HepG2 (cell line): ENCODE data around the gene VSX1. TPM values are rescaled to one million over a fixed set of nuclear protein-coding genes. Genes with fewer than 3 reads are reported as not detected.

Experiments used
- DZIP1 ChIP-seq: sonication (generic); formaldehyde crosslinking; IDR thresholded peaks from 2 replicates; pipeline ENCODE4 v1.5.0; 2020; ENCODE audit warnings: mild to moderate bottlenecking, missing genetic modification reagents
- EED ChIP-seq: sonication (generic); formaldehyde crosslinking; IDR thresholded peaks from 2 replicates; pipeline ENCODE4 v1.5.0; 2020; ENCODE audit warnings: mild to moderate bottlenecking, missing genetic modification reagents
- FOXC1 ChIP-seq: sonication (generic); formaldehyde crosslinking; IDR thresholded peaks from 2 replicates; pipeline ENCODE4 v1.8.0; 2022; ENCODE audit warnings: mild to moderate bottlenecking, missing genetic modification reagents, borderline replicate concordance
- HDAC2 ChIP-seq: sonication (generic); formaldehyde crosslinking; IDR thresholded peaks from 2 replicates; pipeline ENCODE4 v1.4.0; 2020; ENCODE audit warnings: missing genetic modification reagents
- HNF4A ChIP-seq: sonication (generic); formaldehyde crosslinking; IDR thresholded peaks from 2 replicates; pipeline ENCODE4 v1.4.0; 2020; ENCODE audit warnings: missing genetic modification reagents
- KMT2A ChIP-seq: sonication (generic); formaldehyde crosslinking; IDR thresholded peaks from 2 replicates; pipeline ENCODE4 v1.4.0; 2020; ENCODE audit warnings: missing genetic modification reagents
- PCBP2 ChIP-seq: fragments of 200-400 bp; formaldehyde crosslinking; optimal IDR thresholded peaks from 2 replicates; pipeline ENCODE3; 2018; ENCODE audit warnings: low read length, low read depth; ENCODE audit not compliant: poor library complexity, severe bottlenecking
- POLR2AphosphoS5 ChIP-seq: IDR thresholded peaks from 2 replicates; pipeline ENCODE4 v1.6.1; 2012; ENCODE audit warnings: low read depth, low read length
- SMAD1 ChIP-seq: sonication (generic); formaldehyde crosslinking; IDR thresholded peaks from 2 replicates; pipeline ENCODE4 v1.4.0; 2020; ENCODE audit warnings: missing genetic modification reagents, low read depth, mild to moderate bottlenecking, borderline replicate concordance
- SNAPC4 ChIP-seq: sonication (generic); formaldehyde crosslinking; IDR thresholded peaks from 2 replicates; pipeline ENCODE4 v1.4.0; 2020; ENCODE audit warnings: mild to moderate bottlenecking, missing genetic modification reagents
- SNRNP70 ChIP-seq: fragments of 200-400 bp; formaldehyde crosslinking; IDR thresholded peaks from 2 replicates; pipeline ENCODE4 v1.6.1; 2017; ENCODE audit warnings: mild to moderate bottlenecking, low read depth, low read length, moderate library complexity
- TRIM22 ChIP-seq: fragments of 450-650 bp; IDR thresholded peaks from 2 replicates; pipeline ENCODE4 v1.6.1; 2017
- ZGPAT ChIP-seq: IDR thresholded peaks from 2 replicates; pipeline ENCODE4 v1.6.1; 2016; ENCODE audit warnings: mild to moderate bottlenecking
- ZNF326 ChIP-seq: sonication (generic); formaldehyde crosslinking; IDR thresholded peaks from 2 replicates; pipeline ENCODE4 v1.4.0; 2020; ENCODE audit warnings: missing genetic modification reagents, borderline replicate concordance
- ZNF589 ChIP-seq: sonication (generic); formaldehyde crosslinking; conservative IDR thresholded peaks from 2 replicates; pipeline ENCODE4 v1.8.0; 2022; ENCODE audit warnings: mild to moderate bottlenecking, moderate library complexity, missing genetic modification reagents
- ZSCAN31 ChIP-seq: sonication (generic); formaldehyde crosslinking; IDR thresholded peaks from 2 replicates; pipeline ENCODE4 v1.5.0; 2020; ENCODE audit warnings: low read depth, mild to moderate bottlenecking, missing genetic modification reagents
- polyA plus RNA-seq, 8 experiments: library from polyadenylated mRNA; depleted of rRNA in 3 of 8; stranded (reverse) in 7 of 8; unstranded in 1 of 8; fragments of >200 nt; fragmentation: Illumina TruSeq in 4 of 8; extraction: Trizol in 4 of 8; gene quantifications; 2 replicates each; pipeline versions ENCODE4 v1.2.1 to v1.2.3, GENCODE V29; 2011 to 2016; ENCODE audit warnings: low read depth in 4 of 8, missing spikeins in 1 of 8, mixed read lengths in 1 of 8; ENCODE audit not compliant: insufficient read depth in 1 of 8
- total RNA-seq, 5 experiments: library from RNA; depleted of rRNA; stranded (reverse); fragments of >200 nt; fragmentation: Illumina TruSeq; extraction: Trizol; gene quantifications; 2 replicates each; pipeline ENCODE4 v1.2.3, GENCODE V29; 2016; ENCODE audit warnings: low read depth in 1 of 5

The VSX1 gene
- total and polyA plus RNA-seq, 2 of the 13 experiments (the other 11 are each of a cell fraction or from before 2014, with no cell fraction given): 0.04 TPM; not detected in 1

- TF ChIP-seq KMT2A (CRISPR knock-in tag) (peak; percentile 75; the same call in 1 of the 2 replicates), EED (CRISPR knock-in tag) (peak; percentile 94; the same call in 1 of the 2 replicates), SNAPC4 (CRISPR knock-in tag) (no peak), ZNF589 (CRISPR knock-in tag) (no peak), FOXC1 (CRISPR knock-in tag) (peak; percentile 82; the same call in 1 of the 2 replicates), ZSCAN31 (CRISPR knock-in tag) (peak; percentile 95), ZGPAT (CRISPR knock-in tag) (peak; percentile 73; the same call in 1 of the 2 replicates), HNF4A (CRISPR knock-in tag) (no peak), POLR2AphosphoS5 (no peak), SMAD1 (CRISPR knock-in tag) (0 out of 2 replicates have a peak, but pooled peaks have one; percentile 21), TRIM22 (no peak), HDAC2 (CRISPR knock-in tag) (peak; percentile 27; the same call in 1 of the 2 replicates), PCBP2 (no peak), DZIP1 (CRISPR knock-in tag) (0 out of 2 replicates have a peak, but pooled peaks have one; percentile 28), SNRNP70 (no peak), ZNF326 (CRISPR knock-in tag) (no peak)
Measured at GRCh38 chr20:25057234-25058050, 24.5 kb downstream of the VSX1 start (continued).
